H9 (cell line): Measurements from ENCODE around the gene CHAF1A. TPM values are rescaled to one million over a fixed set of nuclear protein-coding genes. Genes with fewer than 3 reads are reported as not detected.

Experiments used
- DNase-seq: peaks from one replicate; pipeline ENCODE4 v3.0.0-alpha.2; 2017
- H2AFZ ChIP-seq: one replicate; pipeline ENCODE4 v1.6.1; 2013; ENCODE audit warnings: mild to moderate bottlenecking, low read length, control low read depth, moderate library complexity
- H2AK5ac ChIP-seq: 2 replicates; pipeline ENCODE4 v1.6.1; 2013; ENCODE audit warnings: low read length, control low read depth, mixed read lengths; ENCODE audit not compliant: insufficient read length
- H2BK120ac ChIP-seq: one replicate; pipeline ENCODE4 v1.6.1; 2013; ENCODE audit warnings: low read depth, mild to moderate bottlenecking, low read length, control low read depth, inconsistent platforms; ENCODE audit not compliant: poor library complexity, severe bottlenecking
- H2BK12ac ChIP-seq: 2 replicates; pipeline ENCODE4 v1.6.1; 2013; ENCODE audit warnings: low read length, control low read depth, mixed read lengths, low read depth; ENCODE audit not compliant: insufficient read length
- H2BK15ac ChIP-seq: 2 replicates; pipeline ENCODE4 v1.6.1; 2013; ENCODE audit warnings: low read depth, low read length, control low read depth
- H2BK20ac ChIP-seq: one replicate; pipeline ENCODE4 v1.6.1; 2013; ENCODE audit warnings: low read depth, mild to moderate bottlenecking, low read length, control low read depth, inconsistent platforms; ENCODE audit not compliant: poor library complexity, severe bottlenecking
- H2BK5ac ChIP-seq: 2 replicates; pipeline ENCODE4 v1.6.1; 2013; ENCODE audit warnings: low read length, control low read depth, mixed read lengths; ENCODE audit not compliant: insufficient read length
- H3K14ac ChIP-seq: 2 replicates; pipeline ENCODE4 v1.6.1; 2013; ENCODE audit warnings: low read length, control low read depth; ENCODE audit not compliant: insufficient read depth
- H3K18ac ChIP-seq: 2 replicates; pipeline ENCODE4 v1.6.1; 2013; ENCODE audit warnings: low read depth, mild to moderate bottlenecking, mixed read lengths, low read length, control low read depth; ENCODE audit not compliant: insufficient read length
- H3K23ac ChIP-seq: 2 replicates; pipeline ENCODE4 v1.6.1; 2013; ENCODE audit warnings: low read length, control low read depth, mixed read lengths, low read depth; ENCODE audit not compliant: insufficient read length
- H3K23me2 ChIP-seq: 2 replicates; pipeline ENCODE4 v1.6.1; 2013; ENCODE audit warnings: low read depth, mild to moderate bottlenecking, mixed read lengths, low read length, control low read depth; ENCODE audit not compliant: insufficient read length, poor library complexity, severe bottlenecking
- H3K27ac ChIP-seq: 2 replicates; pipeline ENCODE4 v1.5.1; 2013; ENCODE audit warnings: low read length, control low read depth, mixed read lengths, low read depth; ENCODE audit not compliant: insufficient read length
- H3K27me3 ChIP-seq: 2 replicates; pipeline ENCODE4 v1.6.1; 2013; ENCODE audit warnings: low read length, control low read depth, inconsistent platforms; ENCODE audit not compliant: insufficient read depth
- H3K4ac ChIP-seq: 2 replicates; pipeline ENCODE4 v1.6.1; 2013; ENCODE audit warnings: low read depth, mild to moderate bottlenecking, control low read depth, inconsistent platforms, low read length, moderate library complexity
- H3K4me1 ChIP-seq: 2 replicates; pipeline ENCODE4 v1.6.1; 2013; ENCODE audit warnings: low read length, control low read depth, inconsistent platforms; ENCODE audit not compliant: insufficient read depth
- H3K4me2 ChIP-seq: 2 replicates; pipeline ENCODE4 v1.6.1; 2013; ENCODE audit warnings: low read length, control low read depth, mixed read lengths; ENCODE audit not compliant: insufficient read length, insufficient read depth
- H3K56ac ChIP-seq: 2 replicates; pipeline ENCODE4 v1.6.1; 2013; ENCODE audit warnings: low read depth, mild to moderate bottlenecking, mixed read lengths, low read length, control low read depth; ENCODE audit not compliant: insufficient read length
- H3K79me1 ChIP-seq: 2 replicates; pipeline ENCODE4 v1.6.1; 2013; ENCODE audit warnings: low read depth, mild to moderate bottlenecking, moderate library complexity, low read length, control low read depth, inconsistent platforms; ENCODE audit not compliant: insufficient read depth, poor library complexity, severe bottlenecking
- H3K79me2 ChIP-seq: 2 replicates; pipeline ENCODE4 v1.6.1; 2013; ENCODE audit warnings: low read length, control low read depth, inconsistent platforms; ENCODE audit not compliant: insufficient read depth
- H3K9ac ChIP-seq: 2 replicates; pipeline ENCODE4 v1.6.1; 2013; ENCODE audit warnings: low read length, control low read depth, mixed read lengths; ENCODE audit not compliant: insufficient read length; ENCODE audit errors: extremely low read depth
- H3K9me3 ChIP-seq: one replicate; pipeline ENCODE4 v1.6.1; 2013; ENCODE audit warnings: low read depth, low read length, inconsistent platforms; ENCODE audit not compliant: control insufficient read depth
- H3T11ph ChIP-seq: one replicate; pipeline ENCODE4 v1.6.1; 2013; ENCODE audit warnings: mild to moderate bottlenecking, low read length, control low read depth, inconsistent platforms
- H4K20me1 ChIP-seq: one replicate; pipeline ENCODE4 v1.6.1; 2013; ENCODE audit not compliant: control insufficient read depth, insufficient read length, insufficient read depth
- H4K5ac ChIP-seq: 2 replicates; pipeline ENCODE4 v1.6.1; 2013; ENCODE audit warnings: low read depth, mild to moderate bottlenecking, mixed read lengths, low read length, control low read depth; ENCODE audit not compliant: insufficient read length
- H4K8ac ChIP-seq: replicated peaks from 2 replicates; pipeline ENCODE4 v1.6.1; 2013; ENCODE audit warnings: low read length, control low read depth, mixed read lengths, low read depth; ENCODE audit not compliant: insufficient read length
- H4K91ac ChIP-seq: 2 replicates; pipeline ENCODE4 v1.6.1; 2013; ENCODE audit warnings: low read depth, mild to moderate bottlenecking, moderate library complexity, mixed read lengths, low read length, control low read depth; ENCODE audit not compliant: insufficient read length
- H3K27ac Mint-ChIP-seq, 3 experiments: 2 replicates in 2 of 3; 3 replicates in 1 of 3; pipeline ENCODE4 v1.8.0; 2020 to 2021; ENCODE audit warnings: mixed read lengths in 3 of 3, mild to moderate bottlenecking in 1 of 3, moderate library complexity in 1 of 3
- H3K27me3 Mint-ChIP-seq: 2 replicates; pipeline ENCODE4 v1.8.0; 2021; ENCODE audit warnings: low read depth, mild to moderate bottlenecking, moderate library complexity, mixed read lengths
- H3K36me3 Mint-ChIP-seq, 3 experiments: 2 replicates in 2 of 3; 3 replicates in 1 of 3; pipeline ENCODE4 v1.8.0; 2020 to 2021; ENCODE audit warnings: low read depth in 3 of 3, mixed read lengths in 3 of 3; ENCODE audit not compliant: insufficient read depth in 1 of 3
- H3K4me1 Mint-ChIP-seq, 2 experiments: 2 replicates each; pipeline ENCODE4 v1.8.0; 2020; ENCODE audit warnings: mixed read lengths in 2 of 2
- H3K4me3 Mint-ChIP-seq, 2 experiments: 2 replicates in 1 of 2; 3 replicates in 1 of 2; pipeline ENCODE4 v1.8.0; 2020 to 2021; ENCODE audit warnings: mild to moderate bottlenecking in 2 of 2, mixed read lengths in 2 of 2, moderate library complexity in 1 of 2
- H3K9me3 Mint-ChIP-seq, 2 experiments: 2 replicates in 1 of 2; 3 replicates in 1 of 2; pipeline ENCODE4 v1.8.0; 2020; ENCODE audit warnings: mild to moderate bottlenecking in 2 of 2, mixed read lengths in 2 of 2, moderate library complexity in 1 of 2
- WGBS: extraction: QIAGEN DNeasy Blood & Tissue Kit; methylation state at CpG from one replicate; pipeline ENCODE4 v1.1.7; 2013; ENCODE audit warnings: missing lambda C conversion rate, low lambda C conversion rate, mixed read lengths; ENCODE audit not compliant: insufficient read length; ENCODE audit errors: extremely low coverage; 5-methylcytosine and 5-hydroxymethylcytosine counted together
- total RNA-seq: library from RNA; stranded (reverse); gene quantifications from 2 replicates; pipeline ENCODE4 v1.2.1, GENCODE V29; 2021
- TF ChIP-seq, protein P1 (sequence below): fragments of 200-600 bp; sonication (generic); conservative IDR thresholded peaks from 3 replicates; pipeline ENCODE4 v1.8.0; 2021; ENCODE audit warnings: antibody characterized with exemption, mild to moderate bottlenecking

Gene CHAF1A
- total RNA-seq, 1 experiment from 2014 or later = 143 TPM

DNA sequence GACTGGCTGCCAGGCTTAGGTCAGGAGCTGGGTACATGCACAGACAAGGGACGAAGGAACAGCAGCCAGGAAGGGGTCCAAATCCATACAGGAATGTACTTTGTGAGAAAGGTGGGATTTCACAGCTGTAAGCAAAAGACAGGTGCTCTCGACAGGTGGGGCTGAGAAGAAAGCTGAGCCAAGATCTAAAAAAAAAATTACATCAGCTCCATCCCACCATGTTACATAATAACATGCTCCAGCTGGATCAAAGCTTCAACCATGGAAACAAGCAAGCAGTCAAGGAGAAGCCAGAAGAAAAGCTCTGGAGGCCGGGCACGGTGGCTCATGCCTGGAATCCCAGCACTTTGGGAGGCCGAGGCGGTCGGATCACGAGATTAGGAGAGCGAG is 47.2 kb downstream of the CHAF1A start:
- peaks cover 15 to 54% (median 33%) of the 10 kb centered on the region in 3 experiments; a peak in 6 of 7 replicates for H3K36me3 Mint-ChIP-seq
- H3K4me1 Mint-ChIP-seq = no peaks in the 10 kb centered on the region; a peak in 1 of 4 replicates
- H3K4ac ChIP-seq = no peak overlapping the region
- H3K23ac ChIP-seq = no peak overlapping the region
- no peak overlapping the region for H2BK15ac ChIP-seq
- no peak overlapping the region for H2BK5ac ChIP-seq
- no peaks in the 10 kb centered on the region for H3K79me2 ChIP-seq
- H4K8ac ChIP-seq = no peak overlapping the region
- no peak for DNase-seq
- no peak overlapping the region for H3K14ac ChIP-seq
- H3K56ac ChIP-seq = no peak overlapping the region
- peaks cover 2% of the 10 kb centered on the region for H4K20me1 ChIP-seq
- TF ChIP-seq, protein P1, sequence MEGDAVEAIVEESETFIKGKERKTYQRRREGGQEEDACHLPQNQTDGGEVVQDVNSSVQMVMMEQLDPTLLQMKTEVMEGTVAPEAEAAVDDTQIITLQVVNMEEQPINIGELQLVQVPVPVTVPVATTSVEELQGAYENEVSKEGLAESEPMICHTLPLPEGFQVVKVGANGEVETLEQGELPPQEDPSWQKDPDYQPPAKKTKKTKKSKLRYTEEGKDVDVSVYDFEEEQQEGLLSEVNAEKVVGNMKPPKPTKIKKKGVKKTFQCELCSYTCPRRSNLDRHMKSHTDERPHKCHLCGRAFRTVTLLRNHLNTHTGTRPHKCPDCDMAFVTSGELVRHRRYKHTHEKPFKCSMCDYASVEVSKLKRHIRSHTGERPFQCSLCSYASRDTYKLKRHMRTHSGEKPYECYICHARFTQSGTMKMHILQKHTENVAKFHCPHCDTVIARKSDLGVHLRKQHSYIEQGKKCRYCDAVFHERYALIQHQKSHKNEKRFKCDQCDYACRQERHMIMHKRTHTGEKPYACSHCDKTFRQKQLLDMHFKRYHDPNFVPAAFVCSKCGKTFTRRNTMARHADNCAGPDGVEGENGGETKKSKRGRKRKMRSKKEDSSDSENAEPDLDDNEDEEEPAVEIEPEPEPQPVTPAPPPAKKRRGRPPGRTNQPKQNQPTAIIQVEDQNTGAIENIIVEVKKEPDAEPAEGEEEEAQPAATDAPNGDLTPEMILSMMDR = no peak
- no peak overlapping the region for H3K9ac ChIP-seq
- H4K5ac ChIP-seq = no peak overlapping the region
- no peak overlapping the region for H3K4me2 ChIP-seq
- no peaks in the 10 kb centered on the region; the same call in 1 of the 2 replicates for H3K27me3 Mint-ChIP-seq
- no peak overlapping the region; a peak in 1 of 5 replicates for H3K4me3 Mint-ChIP-seq
- no CpG with 5 or more reads among the region's 9 CpGs for WGBS
- no peak overlapping the region; a peak in 1 of 7 replicates for H3K27ac Mint-ChIP-seq
- no peaks in the 10 kb centered on the region for H3K79me1 ChIP-seq
- no peaks in the 10 kb centered on the region for H3K23me2 ChIP-seq
- H2BK20ac ChIP-seq = no peak overlapping the region
- no peak overlapping the region for H2AFZ ChIP-seq
- H4K91ac ChIP-seq = no peak overlapping the region
- H3K27me3 ChIP-seq = no peaks in the 10 kb centered on the region
- no peak overlapping the region for H3K27ac ChIP-seq
- no peaks in the 10 kb centered on the region for H3K9me3 Mint-ChIP-seq
- H2BK120ac ChIP-seq = no peak overlapping the region
- no peak overlapping the region for H3T11ph ChIP-seq
- H3K18ac ChIP-seq = no peak overlapping the region
- H3K9me3 ChIP-seq = no peaks in the 10 kb centered on the region
- H3K4me1 ChIP-seq = no peaks in the 10 kb centered on the region
- H2BK12ac ChIP-seq = no peak overlapping the region
- H2AK5ac ChIP-seq = no peak overlapping the region
